HG02588 (cell line): Measurements from ENCODE around the gene PPP1R16B.
A peak's percentile ranks its signal among the peaks of the same experiment; 100 is the strongest.

Source experiments
- ATAC-seq: cut with Tn5 transposase; IDR thresholded peaks from one replicate; pipeline ENCODE4 v1.9.1; 2021; ENCODE audit warnings: mild to moderate bottlenecking, moderate library complexity; ENCODE audit not compliant: unreplicated experiment

Gene PPP1R16B

GRCh38 chr20:38825901-38826625, 20.6 kb downstream of the PPP1R16B start:
- ATAC-seq: no peak

GRCh38 chr20:38827770-38828281, 22.3 kb downstream of the PPP1R16B start:
- no peak for ATAC-seq

GRCh38 chr20:38828514-38829295, 23.2 kb downstream of the PPP1R16B start:
- no peak for ATAC-seq

GRCh38 chr20:38829296-38829875, 23.9 kb downstream of the PPP1R16B start:
- ATAC-seq: no peak

GRCh38 chr20:38830356-38830755, 24.9 kb downstream of the PPP1R16B start:
- ATAC-seq: no peak

GRCh38 chr20:38831049-38831691, 25.7 kb downstream of the PPP1R16B start:
- ATAC-seq: no peak

- no peak for ATAC-seq
These were observed 26.6 kb downstream of the PPP1R16B start for GRCh38 chr20:38831995-38832620.

- ATAC-seq: no peak
These were observed 27.8 kb downstream of the PPP1R16B start for GRCh38 chr20:38833154-38833856.

- no peak for ATAC-seq
These were observed 28.3 kb downstream of the PPP1R16B start for GRCh38 chr20:38833857-38834164.

GRCh38 chr20:38834868-38835267, 29.4 kb downstream of the PPP1R16B start:
- ATAC-seq: no peak

- ATAC-seq: no peak
These were observed 30.3 kb downstream of the PPP1R16B start for GRCh38 chr20:38835792-38836191.

GRCh38 chr20:38836991-38837390, 31.5 kb downstream of the PPP1R16B start:
- ATAC-seq: no peak

GRCh38 chr20:38838326-38838725, 32.8 kb downstream of the PPP1R16B start:
- ATAC-seq: no peak

GRCh38 chr20:38839563-38839962, 34.1 kb downstream of the PPP1R16B start:
- ATAC-seq: no peak

- ATAC-seq: no peak
These were observed 34.8 kb downstream of the PPP1R16B start for GRCh38 chr20:38840053-38840893.

- no peak for ATAC-seq
These were observed 35.5 kb downstream of the PPP1R16B start for GRCh38 chr20:38840894-38841470.

GRCh38 chr20:38841570-38841969, 36.1 kb downstream of the PPP1R16B start:
- no peak for ATAC-seq

GRCh38 chr20:38842026-38842425, 36.5 kb downstream of the PPP1R16B start:
- ATAC-seq: peak; percentile 28

GRCh38 chr20:38842558-38842981, 37.1 kb downstream of the PPP1R16B start:
- peak; percentile 93 for ATAC-seq
